Endothelial cell of umbilical vein (primary cell): ENCODE results near the gene INPP5A. TPM values are rescaled to one million over a fixed set of nuclear protein-coding genes. Genes with fewer than 3 reads are reported as not detected.

ENCODE experiments used
- BruUV-seq: library from RNA; stranded (reverse); fragments of 400-500 nt; replicated peaks from 2 replicates; lab custom pipeline; 2021; lab: Mats Ljungman, UMichigan
- CTCF ChIA-PET: fragments of 300-600, 350-600 bp; sonication (Branson Sonifier 250); formaldehyde crosslinking; loops from one replicate; lab custom pipeline; 2021; ENCODE audit warnings: antibody characterized with exemption, inconsistent platforms; lab: Charles Lee
- POLR2A ChIA-PET: fragments of 300-600, 350-600 bp; sonication (Branson Sonifier 250); formaldehyde crosslinking; loops from one replicate; lab custom pipeline; 2021; ENCODE audit warnings: antibody characterized with exemption, inconsistent platforms; lab: Charles Lee
- DNase-seq: peaks from one replicate; pipeline ENCODE4 v3.0.0-alpha.2; 2011; ENCODE audit warnings: low read depth, low spot score
- FAIRE-seq: peaks from 2 replicates; lab custom pipeline; 2011; peaks lifted over from hg19 to GRCh38; lab: Jason Lieb, UNC
- H2AFZ ChIP-seq: 2 replicates; pipeline ENCODE4 v1.6.0; 2012; ENCODE audit warnings: low read depth, low read length, control low read depth, inconsistent platforms
- H3K27ac ChIP-seq: 2 replicates; pipeline ENCODE4 v1.5.1; 2011; ENCODE audit warnings: low read depth, mild to moderate bottlenecking, control low read depth, low read length, moderate library complexity; ENCODE audit not compliant: insufficient read depth
- H3K27me3 ChIP-seq, 2 experiments: 2 replicates each; pipeline versions ENCODE4 v1.6.0 to v1.6.1; 2011; ENCODE audit warnings: low read length in 2 of 2, mixed read lengths in 1 of 2; ENCODE audit not compliant: control insufficient read depth in 2 of 2, insufficient read depth in 2 of 2
- H3K36me3 ChIP-seq, 2 experiments: 2 replicates in 1 of 2; 3 replicates in 1 of 2; pipeline ENCODE4 v1.5.1; 2011; ENCODE audit warnings: low read length in 2 of 2, mild to moderate bottlenecking in 1 of 2, moderate library complexity in 1 of 2; ENCODE audit not compliant: control insufficient read depth in 2 of 2, insufficient read depth in 2 of 2; ENCODE audit errors: extremely low read depth in 1 of 2
- H3K4me1 ChIP-seq: 3 replicates; pipeline ENCODE4 v1.5.1; 2011; ENCODE audit warnings: mild to moderate bottlenecking, low read length; ENCODE audit not compliant: control insufficient read depth, insufficient read depth; ENCODE audit errors: extremely low read depth
- H3K4me2 ChIP-seq: 2 replicates; pipeline ENCODE4 v1.6.1; 2011; ENCODE audit warnings: low read length, control low read depth, mixed read lengths; ENCODE audit not compliant: insufficient read depth
- H3K4me3 ChIP-seq, 3 experiments: fragments of 200-600 bp in 1 of 3; sonication (generic), shearing (Covaris generic) in 1 of 3; replicated peaks in 1 of 3; 2 replicates each; pipeline ENCODE4 v1.5.1; 2011 to 2016; ENCODE audit warnings: control low read depth in 3 of 3, low read length in 3 of 3, mild to moderate bottlenecking in 2 of 3, inconsistent platforms in 1 of 3, low read depth in 1 of 3, moderate library complexity in 1 of 3; ENCODE audit not compliant: insufficient read depth in 1 of 3
- H3K79me2 ChIP-seq: 2 replicates; pipeline ENCODE4 v1.6.0; 2012; ENCODE audit warnings: low read length, inconsistent platforms; ENCODE audit not compliant: control insufficient read depth, insufficient read depth
- H3K9ac ChIP-seq: replicated peaks from 2 replicates; pipeline ENCODE3; 2011; ENCODE audit warnings: low read length, control low read depth; ENCODE audit not compliant: insufficient read depth; ENCODE audit errors: extremely low read depth
- H3K9me1 ChIP-seq: replicated peaks from 3 replicates; pipeline ENCODE4 v1.6.0; 2011; ENCODE audit warnings: mild to moderate bottlenecking, low read length; ENCODE audit not compliant: control insufficient read depth, insufficient read depth; ENCODE audit errors: extremely low read depth
- H3K9me3 ChIP-seq: replicated peaks from 2 replicates; pipeline ENCODE4 v1.5.1; 2012; ENCODE audit warnings: low read length, inconsistent platforms; ENCODE audit not compliant: control insufficient read depth, insufficient read depth
- H4K20me1 ChIP-seq: replicated peaks from 2 replicates; pipeline ENCODE3; 2011; ENCODE audit warnings: mild to moderate bottlenecking, low read length; ENCODE audit not compliant: control insufficient read depth, insufficient read depth; ENCODE audit errors: extremely low read depth
- EZH2 ChIP-seq: IDR thresholded peaks from 2 replicates; pipeline ENCODE4 v1.6.1; 2012; ENCODE audit warnings: borderline replicate concordance, low read depth, mild to moderate bottlenecking, moderate library complexity, low read length, inconsistent platforms; ENCODE audit not compliant: severe bottlenecking
- FOS ChIP-seq: IDR thresholded peaks from 2 replicates; pipeline ENCODE4 v1.6.1; 2011; ENCODE audit warnings: mild to moderate bottlenecking, low read length, moderate library complexity, borderline replicate concordance; ENCODE audit not compliant: insufficient read depth
- GATA2 ChIP-seq: IDR thresholded peaks from 2 replicates; pipeline ENCODE4 v1.7.0; 2011; ENCODE audit warnings: low read depth, mild to moderate bottlenecking, moderate library complexity, mixed read lengths, low read length; ENCODE audit not compliant: insufficient read length, insufficient read depth
- JUN ChIP-seq: IDR thresholded peaks from 2 replicates; pipeline ENCODE4 v1.6.1; 2011; ENCODE audit warnings: borderline replicate concordance, low read depth; ENCODE audit not compliant: insufficient read length, insufficient read depth
- MYC ChIP-seq: IDR thresholded peaks from one replicate; pipeline ENCODE4 v1.6.1; 2011; ENCODE audit warnings: mild to moderate bottlenecking, low read depth, low read length
- POLR2A ChIP-seq: IDR thresholded peaks from 2 replicates; pipeline ENCODE4 v1.6.1; 2012; ENCODE audit warnings: low read depth, mild to moderate bottlenecking, control low read depth, low read length
- POLR2AphosphoS5 ChIP-seq: IDR thresholded peaks from 2 replicates; pipeline ENCODE4 v1.6.1; 2012; ENCODE audit warnings: low read depth, mild to moderate bottlenecking, control low read depth, low read length, moderate library complexity; ENCODE audit not compliant: insufficient read depth
- dilution Hi-C: fragments of 300-500 bp; cut with MboI; formaldehyde crosslinking; loops from one replicate; pipeline ENCODE4 v1.15.0; 2019; ENCODE audit warnings: low sequenced_read_pairs; ENCODE audit not compliant: extremely low pct_ligation_motif_present
- intact Hi-C: fragments of 100-400 bp; cut with micrococcal nuclease; formaldehyde crosslinking; loops from one replicate; pipeline ENCODE4 v1.10.0; 2022
- polyA plus RNA-seq, 4 experiments: library from polyadenylated mRNA; depleted of rRNA in 3 of 4; stranded (reverse) in 3 of 4; unstranded in 1 of 4; fragments of >200 nt; gene quantifications; 2 replicates each; pipeline versions ENCODE4 v1.2.1 to v1.2.3, GENCODE V29; 2011 to 2012; ENCODE audit warnings: missing spikeins in 1 of 4
- total RNA-seq: library from RNA; stranded (reverse); gene quantifications from 2 replicates; pipeline ENCODE4 v1.2.3, GENCODE V29; 2021
- TF ChIP-seq, protein P1 (sequence below): IDR thresholded peaks from 2 replicates; pipeline ENCODE4 v1.6.1; 2011; ENCODE audit not compliant: insufficient read depth, insufficient read length
- TF ChIP-seq, protein P2 (sequence below), 2 donors: IDR thresholded peaks; 1 replicate in 1 of 2; 2 replicates in 1 of 2; pipeline ENCODE4 v1.5.1; 2011; ENCODE audit warnings: low read length in 2 of 2, mild to moderate bottlenecking in 2 of 2, moderate library complexity in 2 of 2, control low read depth in 1 of 2, inconsistent platforms in 1 of 2, low read depth in 1 of 2; ENCODE audit not compliant: insufficient read depth in 1 of 2; ENCODE audit errors: extremely low read depth in 1 of 2

Gene INPP5A
- total and polyA plus RNA-seq, 2 donors (not counting 3 experiments of a cell fraction or from before 2014, with no cell fraction given): 22.9 to 33.2 TPM

DNA sequence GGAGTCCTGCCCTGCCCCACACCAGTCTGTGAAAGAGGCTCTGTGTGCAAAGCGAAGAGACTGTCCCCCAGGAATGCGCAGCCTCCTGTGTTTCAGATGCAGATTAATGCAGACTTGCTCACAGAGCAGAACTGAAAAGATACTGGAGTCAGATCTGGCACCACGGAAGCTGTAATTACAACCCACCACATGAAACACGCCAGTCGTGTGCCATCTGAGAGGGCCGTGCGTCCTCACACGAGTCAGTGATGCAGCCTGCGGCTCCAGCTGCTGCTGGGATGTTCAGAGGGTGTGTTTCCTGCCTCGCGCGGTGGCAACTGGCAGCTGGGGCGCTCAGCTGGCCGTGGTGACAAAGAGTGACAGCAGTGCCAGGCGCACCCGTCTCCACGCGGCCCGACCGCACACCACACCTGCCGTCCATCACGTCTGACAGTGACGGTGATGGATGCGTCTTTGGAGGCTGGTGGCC, 198.4 kb downstream of the INPP5A start:
- no peak overlapping the region for H2AFZ ChIP-seq
- no peaks in the 10 kb centered on the region for H3K79me2 ChIP-seq
- FAIRE-seq (no peak), DNase-seq (no peak)
- BruUV-seq: no TSS peak
- TF ChIP-seq JUN (no peak), FOS (no peak), POLR2A (no peak), POLR2AphosphoS5 (no peak), MYC (no peak), EZH2 (no peak), GATA2 (no peak)
- TF ChIP-seq, protein P1, sequence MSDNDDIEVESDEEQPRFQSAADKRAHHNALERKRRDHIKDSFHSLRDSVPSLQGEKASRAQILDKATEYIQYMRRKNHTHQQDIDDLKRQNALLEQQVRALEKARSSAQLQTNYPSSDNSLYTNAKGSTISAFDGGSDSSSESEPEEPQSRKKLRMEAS: no peak
- TF ChIP-seq, protein P2, sequence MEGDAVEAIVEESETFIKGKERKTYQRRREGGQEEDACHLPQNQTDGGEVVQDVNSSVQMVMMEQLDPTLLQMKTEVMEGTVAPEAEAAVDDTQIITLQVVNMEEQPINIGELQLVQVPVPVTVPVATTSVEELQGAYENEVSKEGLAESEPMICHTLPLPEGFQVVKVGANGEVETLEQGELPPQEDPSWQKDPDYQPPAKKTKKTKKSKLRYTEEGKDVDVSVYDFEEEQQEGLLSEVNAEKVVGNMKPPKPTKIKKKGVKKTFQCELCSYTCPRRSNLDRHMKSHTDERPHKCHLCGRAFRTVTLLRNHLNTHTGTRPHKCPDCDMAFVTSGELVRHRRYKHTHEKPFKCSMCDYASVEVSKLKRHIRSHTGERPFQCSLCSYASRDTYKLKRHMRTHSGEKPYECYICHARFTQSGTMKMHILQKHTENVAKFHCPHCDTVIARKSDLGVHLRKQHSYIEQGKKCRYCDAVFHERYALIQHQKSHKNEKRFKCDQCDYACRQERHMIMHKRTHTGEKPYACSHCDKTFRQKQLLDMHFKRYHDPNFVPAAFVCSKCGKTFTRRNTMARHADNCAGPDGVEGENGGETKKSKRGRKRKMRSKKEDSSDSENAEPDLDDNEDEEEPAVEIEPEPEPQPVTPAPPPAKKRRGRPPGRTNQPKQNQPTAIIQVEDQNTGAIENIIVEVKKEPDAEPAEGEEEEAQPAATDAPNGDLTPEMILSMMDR (IDR thresholded peaks at IDR 0.05; ENCODE audit: extremely low read depth in 1 of 2, insufficient read depth in 1 of 2, low read depth in 1 of 2, low read length in 2 of 2): no peak
- H3K9me3 ChIP-seq: no peaks in the 10 kb centered on the region
- H4K20me1 ChIP-seq: no peaks in the 10 kb centered on the region
- dilution Hi-C loops (no loop called here), intact Hi-C loops (no loop called here)
- H3K36me3 ChIP-seq: no peaks in the 10 kb centered on the region
- H3K9ac ChIP-seq: no peak overlapping the region
- no peaks in the 10 kb centered on the region for H3K4me1 ChIP-seq
- CTCF ChIA-PET: no interaction called here
- H3K27ac ChIP-seq: no peak overlapping the region
- H3K27me3 ChIP-seq: no peaks in the 10 kb centered on the region
- no peak overlapping the region for H3K4me2 ChIP-seq
- POLR2A ChIA-PET: no interaction called here
- H3K4me3 ChIP-seq: no peak overlapping the region
- no peaks in the 10 kb centered on the region for H3K9me1 ChIP-seq
